ENCODE results near the gene KRT7. TPM values are rescaled to one million over a fixed set of nuclear protein-coding genes. Genes with fewer than 3 reads are reported as not detected.

Gene KRT7
- total RNA-seq, 4 donors from 2014 or later: 0.47 to 78.7 (median 4.3) TPM

- Histone ChIP-seq H3K27ac (no peak overlapping the region), H3K4me1 (no peaks in the 10 kb centered on the region), H3K27me3 (peaks cover 21% of the 10 kb centered on the region), H3K4me3 (no peak overlapping the region), H3K36me3 (no peaks in the 10 kb centered on the region), H3K9me3 (no peaks in the 10 kb centered on the region)
- TF ChIP-seq POLR2A (IDR thresholded peaks at IDR 0.05) (no peak), POLR2AphosphoS5 (IDR thresholded peaks at IDR 0.05) (no peak), EP300 (IDR thresholded peaks at IDR 0.05) (no peak)
- TF ChIP-seq, protein P1, sequence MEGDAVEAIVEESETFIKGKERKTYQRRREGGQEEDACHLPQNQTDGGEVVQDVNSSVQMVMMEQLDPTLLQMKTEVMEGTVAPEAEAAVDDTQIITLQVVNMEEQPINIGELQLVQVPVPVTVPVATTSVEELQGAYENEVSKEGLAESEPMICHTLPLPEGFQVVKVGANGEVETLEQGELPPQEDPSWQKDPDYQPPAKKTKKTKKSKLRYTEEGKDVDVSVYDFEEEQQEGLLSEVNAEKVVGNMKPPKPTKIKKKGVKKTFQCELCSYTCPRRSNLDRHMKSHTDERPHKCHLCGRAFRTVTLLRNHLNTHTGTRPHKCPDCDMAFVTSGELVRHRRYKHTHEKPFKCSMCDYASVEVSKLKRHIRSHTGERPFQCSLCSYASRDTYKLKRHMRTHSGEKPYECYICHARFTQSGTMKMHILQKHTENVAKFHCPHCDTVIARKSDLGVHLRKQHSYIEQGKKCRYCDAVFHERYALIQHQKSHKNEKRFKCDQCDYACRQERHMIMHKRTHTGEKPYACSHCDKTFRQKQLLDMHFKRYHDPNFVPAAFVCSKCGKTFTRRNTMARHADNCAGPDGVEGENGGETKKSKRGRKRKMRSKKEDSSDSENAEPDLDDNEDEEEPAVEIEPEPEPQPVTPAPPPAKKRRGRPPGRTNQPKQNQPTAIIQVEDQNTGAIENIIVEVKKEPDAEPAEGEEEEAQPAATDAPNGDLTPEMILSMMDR (IDR thresholded peaks at IDR 0.05): no peak
- ATAC-seq: no peak
- WGBS, 2 donors (ENCODE audit: low coverage in 1 of 2): 57 to 80% methylated on average over 1 of the region's 2 CpGs
Observed at GRCh38 chr12:52268212-52268611, 35.2 kb downstream of the KRT7 start.

DNA sequence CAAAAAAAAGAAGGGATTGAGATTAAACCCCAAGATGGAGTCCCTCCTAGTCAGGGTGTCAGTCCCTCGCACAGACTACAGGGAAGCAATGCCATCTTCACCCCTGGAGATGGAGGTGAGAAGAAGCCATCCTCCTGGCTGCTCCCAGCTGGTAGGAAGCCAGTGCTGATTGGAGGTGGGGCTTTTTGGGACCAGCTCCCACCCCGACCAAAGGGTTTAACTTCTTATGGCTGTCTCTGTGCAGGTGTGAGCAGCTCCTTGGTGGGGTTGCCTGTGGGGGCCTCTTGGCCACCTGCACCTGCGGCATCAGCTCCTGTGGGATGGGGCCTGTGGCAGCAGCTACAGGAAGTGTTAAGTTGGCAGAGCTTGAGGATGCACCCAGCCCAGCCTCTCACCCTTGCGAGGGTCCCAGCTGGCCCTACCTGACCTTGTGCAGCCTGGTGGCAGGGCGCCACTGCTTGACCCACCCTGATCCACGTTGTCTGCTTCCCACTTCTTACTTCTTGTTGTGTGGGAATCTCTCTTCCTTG, 37.6 kb downstream of the KRT7 start:
- Histone ChIP-seq H3K4me1 (no peaks in the 10 kb centered on the region), H3K36me3 (no peaks in the 10 kb centered on the region), H3K4me3 (no peak overlapping the region), H3K27me3 (peaks cover 14% of the 10 kb centered on the region), H3K9me3 (no peaks in the 10 kb centered on the region), H3K27ac (no peak overlapping the region)
- WGBS, 2 donors (ENCODE audit: low coverage in 1 of 2): no CpG with 5 or more reads among the region's 6 CpGs
- no peak for TF ChIP-seq EP300 (IDR thresholded peaks at IDR 0.05)
- no peak for TF ChIP-seq POLR2AphosphoS5 (IDR thresholded peaks at IDR 0.05)
- TF ChIP-seq POLR2A (IDR thresholded peaks at IDR 0.05): no peak
- TF ChIP-seq, protein P1 (IDR thresholded peaks at IDR 0.05): no peak
- no peak for ATAC-seq

DNA sequence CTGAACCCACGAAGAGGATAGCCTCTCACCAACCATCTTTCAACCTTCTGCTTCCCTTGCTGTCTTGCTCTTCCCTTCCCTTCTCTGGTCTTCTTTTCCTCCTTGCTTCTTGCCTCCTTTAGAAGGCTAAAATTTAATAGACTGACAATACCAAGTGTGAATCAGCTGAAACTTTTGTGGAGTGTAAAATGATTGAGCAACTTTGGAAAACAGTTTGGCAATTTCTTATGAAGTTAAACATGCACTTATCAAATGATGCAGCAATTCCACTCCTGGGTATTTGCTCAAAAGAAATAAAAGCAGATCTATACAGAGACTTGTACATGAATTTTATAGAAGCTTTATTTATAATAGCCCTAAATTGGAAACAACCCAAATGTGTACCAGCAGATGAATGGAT, 38.1 kb downstream of the KRT7 start:
- Histone ChIP-seq H3K27me3 (peaks cover 18% of the 10 kb centered on the region), H3K4me1 (no peaks in the 10 kb centered on the region), H3K4me3 (no peak overlapping the region), H3K27ac (no peak overlapping the region), H3K36me3 (no peaks in the 10 kb centered on the region), H3K9me3 (no peaks in the 10 kb centered on the region)
- WGBS, 2 donors (ENCODE audit: low coverage in 1 of 2): 90% methylated on average over 1 of the region's 1 CpG; no CpG with 5 or more reads in 1 of the 2 donors
- no peak for ATAC-seq
- TF ChIP-seq POLR2A (IDR thresholded peaks at IDR 0.05) (no peak), EP300 (IDR thresholded peaks at IDR 0.05) (no peak), POLR2AphosphoS5 (IDR thresholded peaks at IDR 0.05) (no peak)
- TF ChIP-seq, protein P1 (IDR thresholded peaks at IDR 0.05): no peak

- Histone ChIP-seq H3K9me3 (no peaks in the 10 kb centered on the region), H3K36me3 (no peaks in the 10 kb centered on the region), H3K27me3 (peaks cover 16% of the 10 kb centered on the region), H3K4me3 (no peak within 1 kb of the TSS), H3K27ac (no peak within 1 kb of the TSS), H3K4me1 (peaks cover 2 to 16% (median 12%) of the 10 kb centered on the region in 3 donors)
- no peak for TF ChIP-seq EP300 (IDR thresholded peaks at IDR 0.05)
- no peak for TF ChIP-seq POLR2A (IDR thresholded peaks at IDR 0.05)
- no peak for ATAC-seq
- 66% methylated on average over 2 of the region's 3 CpGs; no CpG with 5 or more reads in 1 of the 2 donors for WGBS, 2 donors (ENCODE audit: low coverage in 1 of 2)
Observed at GRCh38 chr12:52274521-52275120, 41.6 kb downstream of the KRT7 start, which contains the start of gene KRT86. Gene KRT86, plus strand, starts transcription at chr12:52274645. Its CDS starts 27,272 bp downstream, at chr12:52301917.

- Histone ChIP-seq H3K9me3 (no peaks in the 10 kb centered on the region), H3K4me1 (peaks cover 2 to 26% (median 20%) of the 10 kb centered on the region in 3 donors), H3K27ac (no peak overlapping the region), H3K27me3 (peaks cover 6% of the 10 kb centered on the region), H3K36me3 (no peaks in the 10 kb centered on the region), H3K4me3 (no peak overlapping the region)
- TF ChIP-seq EP300 (IDR thresholded peaks at IDR 0.05): no peak
- no peak for TF ChIP-seq POLR2AphosphoS5 (IDR thresholded peaks at IDR 0.05)
- TF ChIP-seq, protein P1 (IDR thresholded peaks at IDR 0.05): no peak
- no peak for TF ChIP-seq POLR2A (IDR thresholded peaks at IDR 0.05)
- WGBS, 2 donors (ENCODE audit: low coverage in 1 of 2): 38 to 100% methylated on average over 1 of the region's 3 CpGs
- no peak for ATAC-seq
Observed at GRCh38 chr12:52275686-52276085, 42.6 kb downstream of the KRT7 start.

Data from gastroesophageal sphincter (tissue), 4 donors.